22Rv1 (cell line): ENCODE data around the gene THEMIS.

ENCODE experiments used
- ZFX ChIP-seq: fragments of 450-650 bp; IDR thresholded peaks from 2 replicates; pipeline ENCODE4 v1.6.1; 2017; ENCODE audit warnings: antibody characterized with exemption, borderline replicate concordance
- TF ChIP-seq, protein P1 (sequence below): fragments of 450-650 bp; IDR thresholded peaks from 2 replicates; pipeline ENCODE4 v1.5.1; 2017; ENCODE audit warnings: mild to moderate bottlenecking

DNA sequence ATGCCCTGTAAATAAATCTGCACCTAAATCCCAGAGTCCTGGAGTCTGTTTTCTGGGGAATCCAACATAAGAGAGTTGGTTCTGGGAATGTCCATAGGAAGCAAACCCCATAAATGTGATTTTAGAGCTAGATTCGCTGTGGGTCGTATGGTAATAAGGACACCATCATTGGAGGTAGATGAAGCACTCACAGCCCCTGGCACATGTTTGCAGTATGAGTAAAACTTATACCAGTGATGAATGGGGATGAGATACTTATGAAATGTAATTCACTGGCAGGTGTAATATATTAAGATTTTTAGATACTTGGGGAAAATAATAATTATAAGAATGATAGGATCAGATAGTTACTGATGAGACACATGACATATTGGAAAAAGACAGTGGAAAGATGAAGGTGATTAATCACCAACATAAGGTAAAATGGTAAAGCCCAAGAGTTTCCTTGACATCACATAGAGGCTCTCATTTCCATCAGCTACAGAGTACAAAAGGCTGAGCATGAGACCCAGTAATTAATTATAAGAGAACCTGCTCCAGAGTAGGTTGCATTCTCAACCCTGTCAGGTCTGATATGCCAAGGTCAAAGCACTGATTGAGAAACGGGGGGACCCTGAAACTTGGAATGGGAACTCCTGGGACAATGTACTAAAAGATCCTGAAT, 44.7 kb upstream of the THEMIS start:
- TF ChIP-seq, protein P1, sequence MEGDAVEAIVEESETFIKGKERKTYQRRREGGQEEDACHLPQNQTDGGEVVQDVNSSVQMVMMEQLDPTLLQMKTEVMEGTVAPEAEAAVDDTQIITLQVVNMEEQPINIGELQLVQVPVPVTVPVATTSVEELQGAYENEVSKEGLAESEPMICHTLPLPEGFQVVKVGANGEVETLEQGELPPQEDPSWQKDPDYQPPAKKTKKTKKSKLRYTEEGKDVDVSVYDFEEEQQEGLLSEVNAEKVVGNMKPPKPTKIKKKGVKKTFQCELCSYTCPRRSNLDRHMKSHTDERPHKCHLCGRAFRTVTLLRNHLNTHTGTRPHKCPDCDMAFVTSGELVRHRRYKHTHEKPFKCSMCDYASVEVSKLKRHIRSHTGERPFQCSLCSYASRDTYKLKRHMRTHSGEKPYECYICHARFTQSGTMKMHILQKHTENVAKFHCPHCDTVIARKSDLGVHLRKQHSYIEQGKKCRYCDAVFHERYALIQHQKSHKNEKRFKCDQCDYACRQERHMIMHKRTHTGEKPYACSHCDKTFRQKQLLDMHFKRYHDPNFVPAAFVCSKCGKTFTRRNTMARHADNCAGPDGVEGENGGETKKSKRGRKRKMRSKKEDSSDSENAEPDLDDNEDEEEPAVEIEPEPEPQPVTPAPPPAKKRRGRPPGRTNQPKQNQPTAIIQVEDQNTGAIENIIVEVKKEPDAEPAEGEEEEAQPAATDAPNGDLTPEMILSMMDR, result no peak
- TF ChIP-seq ZFX, result no peak
